HG02973 (cell line): ENCODE measurements around the gene TTYH2.

Experiments
- ATAC-seq: cut with Tn5 transposase; IDR thresholded peaks from one replicate; pipeline ENCODE4 v1.9.1; 2021; ENCODE audit warnings: moderate library complexity; ENCODE audit not compliant: unreplicated experiment

TTYH2 gene

DNA sequence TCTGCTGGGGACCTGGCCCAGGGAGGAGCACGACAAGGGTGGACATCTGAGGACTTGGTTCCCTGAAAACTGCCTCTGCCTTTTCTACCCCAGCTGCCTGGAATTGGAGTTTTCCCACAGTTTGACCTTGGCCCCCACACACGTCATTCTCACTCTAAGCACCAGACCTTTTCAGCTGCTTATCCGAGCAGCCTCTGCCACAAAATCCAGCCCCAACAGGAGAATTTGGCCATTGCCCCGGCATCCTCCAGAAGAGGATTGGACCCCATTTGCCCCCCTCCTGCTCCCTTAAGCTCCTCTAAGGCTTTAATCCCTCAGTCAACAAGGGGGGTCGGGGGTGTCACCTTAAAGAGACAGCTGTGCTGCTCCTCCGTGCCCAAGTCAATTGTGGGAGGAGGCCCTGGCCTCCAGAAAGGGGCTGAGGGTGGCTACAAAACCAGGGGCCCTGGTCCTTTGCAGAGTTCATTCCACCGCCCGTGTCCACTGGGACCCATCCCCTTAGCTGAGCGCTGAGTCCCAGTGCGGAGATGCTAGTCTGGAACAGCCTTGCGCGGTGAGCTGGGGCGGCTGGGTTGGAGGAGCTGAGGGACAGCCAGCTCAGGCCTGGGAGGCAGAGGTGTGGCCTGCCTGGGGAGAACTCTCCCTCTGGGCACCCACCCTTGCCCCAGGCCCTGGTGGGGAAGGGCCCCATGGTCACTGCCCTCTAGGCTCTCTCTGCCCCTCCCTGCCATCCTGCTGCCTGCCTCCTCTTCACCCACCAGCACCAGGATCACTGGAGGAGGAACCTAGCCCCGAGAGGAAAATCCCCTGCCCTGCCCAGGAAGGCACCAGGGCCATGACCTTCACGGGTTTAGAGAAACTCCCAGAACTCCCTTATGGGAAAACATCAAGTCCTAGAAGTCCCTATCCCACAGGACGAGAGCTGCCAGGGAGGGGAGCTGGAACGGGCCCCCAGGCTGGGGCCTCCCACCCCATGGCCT, 18.8 kb downstream of the TTYH2 start:
- ATAC-seq, result no peak

DNA sequence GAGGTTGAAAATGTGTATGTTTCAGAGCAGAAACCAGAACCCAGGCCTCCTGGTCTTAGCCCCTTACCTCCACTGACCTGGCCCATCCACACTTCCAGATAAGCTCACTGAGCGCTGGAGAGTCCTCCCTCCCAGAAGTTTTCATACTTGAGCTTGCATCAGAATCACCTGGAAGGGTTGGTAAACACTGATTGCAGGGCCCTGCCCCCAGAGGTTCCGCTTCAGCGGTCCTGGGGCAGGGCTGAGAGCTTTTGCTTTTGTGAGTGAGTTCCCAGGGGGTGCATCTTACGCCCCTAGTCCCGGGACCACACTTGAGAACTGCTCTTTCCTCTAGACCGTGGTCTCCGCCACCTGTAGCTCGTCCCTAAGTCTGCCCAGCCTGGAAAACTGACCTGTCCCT, 20.6 kb downstream of the TTYH2 start:
- no peak for ATAC-seq

DNA sequence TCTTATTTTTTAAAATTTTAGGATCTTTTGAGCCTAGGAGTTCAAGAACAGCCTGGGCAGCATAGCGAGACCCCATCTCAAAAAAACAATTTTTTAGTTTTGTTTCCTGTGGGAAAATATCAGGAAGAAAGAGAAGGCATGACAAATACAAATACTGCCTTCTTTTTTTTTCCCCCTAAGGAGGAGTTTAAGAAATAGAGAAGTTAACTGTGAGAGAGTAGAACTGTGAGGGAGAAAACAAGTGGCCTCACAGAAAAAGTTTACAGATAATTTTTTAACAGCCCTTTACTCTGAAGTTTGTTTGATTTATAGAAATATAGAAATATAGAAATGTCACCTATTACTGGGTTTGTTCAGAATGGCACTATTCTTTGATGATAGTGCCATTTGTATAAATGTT, 21.1 kb downstream of the TTYH2 start:
- no peak for ATAC-seq

DNA sequence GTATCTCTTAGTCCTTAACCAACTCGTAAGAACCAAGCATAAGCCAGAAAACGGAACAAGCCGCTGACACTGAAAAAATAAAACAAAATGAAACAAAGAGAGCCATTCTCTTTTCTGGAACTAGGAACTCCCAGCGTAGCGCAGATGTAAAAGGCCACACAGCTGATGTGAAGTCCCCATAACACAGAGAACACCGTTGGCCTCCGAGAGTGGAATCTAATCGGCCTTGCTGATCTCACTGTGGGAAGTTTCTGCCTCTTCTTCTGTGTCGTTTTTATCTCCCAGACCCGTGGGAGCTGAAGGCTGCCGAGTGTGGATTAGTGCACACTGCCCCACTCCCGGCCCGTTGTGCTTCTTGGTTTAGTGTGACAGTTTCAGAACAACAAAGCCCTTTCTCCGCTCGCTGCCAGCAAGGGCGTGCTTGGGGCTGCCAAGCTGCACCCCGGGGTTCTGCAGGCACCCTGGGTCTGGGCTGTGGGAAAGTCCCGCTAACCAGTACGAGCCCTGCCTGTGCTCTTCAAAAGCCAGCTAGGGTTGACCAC, 21.7 kb downstream of the TTYH2 start:
- no peak for ATAC-seq

DNA sequence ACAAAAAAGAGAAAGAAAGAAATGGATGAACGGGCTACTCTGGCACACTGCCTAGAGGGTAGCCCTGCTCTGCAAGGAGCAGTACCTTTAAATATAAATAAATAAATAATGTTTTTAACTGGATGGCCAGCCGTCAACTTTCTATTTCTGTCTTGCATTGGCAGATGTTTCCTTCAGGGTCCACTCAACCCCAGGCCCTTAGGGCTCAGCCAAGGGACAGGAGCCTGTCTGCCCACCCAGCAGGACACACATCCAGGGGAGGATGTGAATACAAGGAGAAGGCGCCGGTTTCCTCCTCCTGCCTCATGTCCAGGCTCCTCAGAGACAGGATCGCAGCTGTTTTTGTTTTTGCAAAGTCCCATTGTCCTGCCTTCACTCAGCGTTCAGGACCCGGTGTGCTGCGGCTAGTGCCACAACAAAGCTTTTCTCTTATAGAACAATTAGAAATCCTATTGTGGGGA, 22.6 kb downstream of the TTYH2 start:
- ATAC-seq, result no peak

DNA sequence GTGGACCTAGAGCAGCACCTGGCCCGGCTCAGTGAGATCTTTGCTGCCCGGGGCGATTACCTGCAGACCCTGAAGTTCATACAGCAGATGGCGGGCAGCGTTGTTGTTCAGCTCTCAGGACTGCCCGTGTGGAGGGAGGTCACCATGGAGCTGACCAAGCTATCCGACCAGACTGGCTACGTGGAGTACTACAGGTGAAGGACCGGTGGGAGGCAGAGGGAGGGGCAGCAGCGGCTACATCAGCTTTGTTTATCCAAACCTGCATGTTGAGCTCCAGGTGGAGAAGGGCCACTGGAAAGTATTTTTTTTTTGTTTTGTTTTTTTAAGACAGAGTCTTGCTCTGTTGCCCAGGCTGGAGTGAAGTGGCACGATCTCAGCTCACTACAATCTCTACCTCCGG, 23.9 kb downstream of the TTYH2 start:
- ATAC-seq, result no peak

DNA sequence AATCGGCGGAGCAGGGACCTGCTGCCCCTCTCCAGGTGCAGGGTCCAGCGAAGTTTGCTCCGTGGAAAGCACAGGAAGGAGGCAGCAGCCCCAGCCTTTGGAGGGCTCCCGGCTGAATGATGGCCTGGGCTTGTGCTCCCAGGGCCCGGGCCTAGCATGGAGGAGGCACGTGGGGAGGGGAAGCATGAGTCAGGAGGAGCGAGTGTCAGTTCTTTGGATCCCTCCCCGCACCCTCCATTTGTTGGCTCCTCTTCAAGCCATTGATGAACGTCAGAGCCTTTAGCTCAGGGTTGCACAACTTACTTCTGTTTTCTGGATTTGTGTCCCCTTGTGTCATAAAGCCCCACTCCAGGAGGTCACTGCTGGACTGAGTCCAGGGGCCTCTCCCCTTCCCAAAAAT, 25.8 kb downstream of the TTYH2 start:
- ATAC-seq, result no peak

DNA sequence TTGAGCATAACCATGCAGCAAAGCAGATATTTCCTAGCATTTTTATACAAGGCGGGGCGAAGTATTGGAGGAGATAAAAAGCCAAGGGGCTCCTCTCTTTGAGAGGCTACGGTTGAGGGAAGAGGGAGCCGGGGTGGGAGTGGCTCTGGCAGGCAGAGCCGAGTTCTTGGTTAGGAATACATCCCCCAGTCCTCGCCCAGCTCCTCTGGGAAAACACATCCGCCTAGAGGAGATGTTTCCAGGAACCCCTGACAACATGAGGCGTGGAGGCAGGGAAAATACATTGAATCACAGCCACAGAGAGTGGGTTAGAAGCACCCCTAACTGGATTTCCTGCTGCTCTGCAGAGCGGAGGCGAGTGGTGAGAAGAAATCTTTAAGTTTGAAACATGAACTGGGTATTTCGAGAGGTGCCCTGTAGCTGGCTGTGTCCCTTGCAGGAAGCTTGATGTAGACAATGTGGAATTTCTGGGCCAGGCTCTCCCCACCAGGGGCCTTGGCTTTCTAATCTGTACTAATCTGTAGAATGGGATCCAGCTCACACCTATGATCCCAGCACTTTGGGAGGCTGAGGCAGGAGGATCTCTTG, 27.3 kb downstream of the TTYH2 start:
- ATAC-seq, result no peak

DNA sequence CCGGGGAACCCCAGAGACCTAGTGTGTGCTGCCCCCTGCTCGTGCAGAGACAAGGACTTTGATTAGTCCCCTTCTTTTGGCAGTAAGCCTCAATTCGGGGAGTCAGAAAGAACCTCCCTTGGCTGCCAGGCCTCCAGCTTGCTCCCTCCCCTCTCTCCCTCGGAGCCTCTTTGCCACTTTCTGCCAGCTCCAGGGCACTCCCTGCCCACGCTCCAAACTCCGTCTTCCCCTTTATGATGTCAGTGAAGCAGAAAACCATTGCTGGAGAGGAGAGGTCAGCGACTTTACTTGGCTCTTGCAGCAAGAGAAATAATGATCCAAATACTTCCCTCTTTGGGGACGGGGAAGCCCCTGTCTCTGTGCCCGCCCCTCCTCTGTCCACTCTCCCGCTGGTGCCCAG, 28.1 kb downstream of the TTYH2 start:
- ATAC-seq, result no peak

DNA sequence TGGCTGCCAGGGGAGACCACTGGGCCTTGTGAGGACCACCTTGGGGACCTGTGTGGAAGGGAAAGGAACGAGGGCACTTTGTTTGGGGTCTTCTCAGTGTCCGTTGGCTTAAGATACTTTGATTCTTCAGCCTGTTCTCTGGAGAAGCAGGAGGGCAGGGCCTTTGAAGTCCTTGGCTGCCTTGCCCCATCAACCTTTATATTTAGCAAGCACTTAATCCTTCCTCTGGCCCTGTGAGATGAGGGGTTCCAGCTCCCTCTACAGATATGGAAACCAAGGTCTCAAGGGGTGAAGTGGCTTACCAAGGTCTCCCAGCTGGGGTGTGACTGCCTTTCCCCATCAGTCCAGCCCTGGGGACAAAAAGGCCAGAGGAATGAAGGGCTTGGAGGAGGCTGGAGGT, 28.5 kb downstream of the TTYH2 start:
- no peak for ATAC-seq

DNA sequence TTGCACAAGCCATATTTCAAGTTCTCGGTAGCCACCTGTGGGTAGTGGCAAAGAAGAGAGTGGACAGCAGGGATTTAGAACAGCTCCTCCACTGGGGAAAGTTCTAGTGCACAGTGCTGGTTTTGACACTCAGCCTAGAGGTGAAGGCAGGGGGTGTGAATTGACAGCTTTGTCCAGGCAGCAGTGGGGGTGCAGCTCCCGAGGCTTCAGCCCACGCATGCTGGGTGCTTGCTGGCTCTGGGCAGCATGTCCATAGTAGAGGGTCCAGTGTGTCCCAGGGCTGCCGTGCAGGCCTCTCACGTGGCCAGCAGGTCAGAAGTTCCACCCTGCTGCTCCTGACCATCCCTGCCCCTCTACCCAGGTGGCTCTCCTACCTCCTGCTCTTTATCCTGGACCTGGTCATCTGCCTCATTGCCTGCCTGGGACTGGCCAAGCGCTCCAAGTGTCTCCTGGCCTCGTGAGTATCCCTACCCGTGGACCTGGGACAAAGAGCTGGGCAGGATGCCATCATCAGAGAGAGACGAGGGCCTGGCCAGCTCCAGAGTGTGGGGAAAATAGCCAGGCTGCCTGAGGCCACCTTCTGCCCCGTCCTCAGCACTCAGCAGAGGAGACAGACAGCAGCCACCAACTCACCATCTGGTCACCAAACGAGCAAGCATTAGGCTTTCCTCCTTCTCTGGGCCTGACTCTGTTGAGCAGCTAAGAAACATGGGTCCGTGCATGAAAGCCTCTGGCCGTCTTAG, 29.8 kb downstream of the TTYH2 start:
- no peak for ATAC-seq

DNA sequence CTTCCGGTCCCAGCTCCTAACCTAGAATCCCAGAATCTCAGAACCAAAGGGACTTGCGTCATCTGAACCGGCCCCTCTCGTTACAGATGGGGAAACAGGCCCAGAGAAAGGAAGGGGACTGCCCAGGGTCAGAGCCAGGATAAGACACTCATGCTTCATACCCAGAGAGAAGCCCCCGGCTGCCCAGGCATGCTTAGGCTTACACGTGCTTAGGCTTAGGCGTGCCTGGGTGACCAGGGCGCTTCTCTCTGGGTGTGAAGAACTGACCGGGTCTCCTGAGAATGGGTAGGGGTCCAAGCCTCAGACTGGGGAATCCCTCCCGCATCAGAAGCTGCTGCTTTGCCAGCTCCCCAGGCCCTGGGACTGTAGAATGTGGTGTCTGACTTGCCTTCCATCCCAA, 30.8 kb downstream of the TTYH2 start:
- no peak for ATAC-seq

DNA sequence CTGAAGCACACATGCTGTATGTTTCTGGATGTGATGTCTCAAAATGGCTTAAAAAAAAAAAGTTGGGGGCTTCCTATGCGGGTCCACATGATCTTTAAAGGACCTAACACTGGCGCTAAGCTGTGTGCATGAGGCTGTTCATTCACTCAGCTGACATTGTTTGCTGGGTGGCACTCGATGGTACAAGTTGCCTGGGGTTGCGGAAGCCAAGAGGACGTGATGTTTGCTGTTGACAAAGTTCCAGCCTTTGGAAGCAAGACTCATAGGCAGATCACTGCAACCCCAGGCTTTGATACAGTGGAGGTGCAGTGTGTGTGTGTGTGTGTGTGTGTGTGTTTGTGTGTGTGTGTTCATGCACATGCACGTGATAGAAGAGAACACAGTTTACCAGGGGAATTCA, 31.2 kb downstream of the TTYH2 start:
- no peak for ATAC-seq

DNA sequence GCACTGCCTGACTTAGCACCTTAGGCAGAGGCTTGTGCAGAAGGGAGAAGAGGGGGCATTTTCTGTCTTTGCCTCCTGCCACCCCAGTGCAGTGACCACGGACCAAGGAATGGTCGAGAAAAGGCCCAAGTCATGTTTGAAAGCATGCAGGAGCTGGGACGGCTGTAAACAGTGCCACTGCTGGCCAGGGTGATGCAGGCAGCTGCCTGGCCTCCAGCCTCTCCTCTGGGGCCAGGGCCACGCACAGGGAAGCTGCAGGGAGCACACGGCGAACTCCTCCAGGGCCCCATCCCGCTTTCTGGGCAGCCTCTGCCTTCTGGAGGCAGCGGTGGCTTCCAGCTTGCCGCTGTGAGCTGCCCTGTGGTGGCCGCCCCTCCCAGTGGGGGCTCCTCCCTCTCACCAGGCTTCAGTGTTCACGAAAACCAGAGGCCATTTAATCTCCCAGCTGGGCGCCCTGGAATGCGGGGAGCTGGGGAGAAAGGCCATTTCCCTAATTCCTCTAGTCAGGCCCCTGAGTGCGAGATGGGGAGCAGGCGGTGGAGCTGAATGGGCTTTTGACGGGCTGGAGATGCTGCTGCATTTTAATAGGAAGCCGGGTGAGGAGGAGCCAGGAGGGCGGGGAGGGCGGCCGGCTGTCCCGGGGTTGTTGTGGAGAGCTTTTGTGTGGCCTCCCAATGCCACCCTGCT, 31.9 kb downstream of the TTYH2 start:
- ATAC-seq, result no peak

DNA sequence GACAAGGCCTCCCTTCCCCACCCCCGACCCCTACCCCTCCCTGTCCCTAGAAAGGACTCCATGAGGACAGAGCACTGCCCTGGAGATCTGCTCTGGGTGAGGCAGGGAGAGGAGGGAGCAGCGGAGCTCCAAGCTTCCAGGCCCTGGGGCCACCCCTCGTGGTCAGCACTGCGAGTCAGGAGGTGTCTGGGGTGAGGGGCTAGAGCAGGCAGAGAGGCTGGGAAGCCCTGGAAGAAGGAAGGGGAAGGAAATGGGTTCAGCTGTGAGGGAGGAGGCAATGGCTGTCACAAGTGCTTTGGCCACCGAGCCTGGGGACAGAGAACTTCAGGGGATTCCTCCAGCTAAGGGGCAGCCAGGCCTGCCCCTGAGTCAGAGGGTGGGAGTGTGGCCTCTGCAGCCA, 32.5 kb downstream of the TTYH2 start:
- no peak for ATAC-seq

DNA sequence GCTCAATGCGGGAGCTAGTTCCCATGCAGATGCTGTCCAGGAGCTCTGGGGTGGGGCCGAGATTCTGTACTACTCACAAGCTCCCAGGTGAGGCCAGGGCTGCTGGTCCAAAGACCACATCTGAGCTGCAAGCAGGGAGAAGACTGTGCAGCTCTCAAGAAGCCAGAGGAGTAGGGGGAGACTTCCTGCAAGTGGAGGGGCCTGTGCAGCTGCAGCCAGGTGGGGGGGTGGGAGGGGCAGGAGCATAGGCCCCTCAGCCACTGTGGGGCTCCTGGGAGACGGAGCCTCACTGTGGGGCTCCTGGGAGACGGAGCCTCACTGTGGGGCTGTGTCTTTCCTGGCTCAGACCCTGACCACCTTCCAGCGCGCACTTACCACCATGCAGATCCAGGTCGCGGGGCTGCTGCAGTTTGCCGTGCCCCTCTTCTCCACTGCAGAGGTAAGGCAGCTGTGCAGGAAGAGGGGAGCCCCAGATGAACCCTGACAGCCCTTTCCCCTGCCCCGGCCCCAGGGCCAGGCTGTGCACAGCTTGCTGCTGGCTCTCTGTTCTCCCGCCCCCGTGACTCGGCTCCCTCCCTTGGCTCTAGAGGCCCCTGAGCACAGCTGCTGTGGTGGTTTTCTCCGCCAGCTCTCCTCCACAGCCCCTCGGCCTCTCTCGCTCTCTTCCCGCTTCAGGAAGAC, 36.4 kb downstream of the TTYH2 start:
- ATAC-seq, result no peak

DNA sequence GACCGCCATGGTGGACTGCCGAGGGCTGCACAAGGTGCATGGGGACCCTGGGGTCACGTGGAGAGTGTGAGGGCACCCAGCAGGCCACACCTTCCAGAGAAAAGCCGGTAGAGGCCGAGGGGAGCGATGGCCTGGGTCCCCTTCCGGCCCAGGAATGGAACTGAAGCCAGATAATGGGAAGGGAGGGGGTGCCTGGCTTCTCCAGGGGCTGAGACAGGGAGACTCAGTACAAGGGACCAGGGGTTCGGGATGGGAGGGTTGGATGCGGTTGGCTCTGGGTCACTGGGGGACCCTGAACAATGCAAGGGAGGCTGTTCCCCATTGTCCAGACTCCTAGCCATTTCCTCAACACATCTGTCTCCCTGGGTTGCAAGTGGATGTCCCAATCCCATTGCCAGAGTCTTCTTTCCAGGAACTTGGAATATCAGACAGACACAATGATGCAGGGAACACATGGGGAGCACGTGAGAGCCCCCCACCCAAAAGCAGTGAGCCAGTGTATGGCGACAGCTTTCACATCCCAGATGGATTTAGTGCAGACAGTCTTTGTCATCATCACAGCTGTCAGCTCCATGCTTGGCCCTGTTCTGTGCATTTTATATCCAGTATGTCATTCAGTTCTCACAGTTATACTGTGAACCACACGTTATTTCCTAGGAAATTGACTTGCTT, 37.1 kb downstream of the TTYH2 start:
- ATAC-seq, result no peak

DNA sequence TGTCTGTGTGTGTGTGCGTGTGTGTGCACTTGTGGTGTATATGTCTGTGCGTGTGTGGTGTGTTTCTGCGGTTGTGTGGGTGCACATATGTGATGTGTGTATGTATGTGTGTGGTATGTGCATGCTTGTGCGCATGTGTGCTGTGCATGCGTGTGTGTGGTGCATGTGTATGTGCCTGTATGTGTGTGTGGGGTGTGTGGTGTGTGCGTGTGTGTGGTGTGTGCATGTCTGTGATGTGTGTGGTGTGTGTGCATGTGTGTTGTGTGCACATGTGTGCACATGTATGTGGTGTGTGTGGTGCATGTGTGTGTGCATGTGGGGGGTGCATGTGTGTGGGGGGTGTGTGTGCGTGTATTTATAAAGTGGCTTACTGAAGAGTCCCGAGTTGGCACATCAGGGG, 37.7 kb downstream of the TTYH2 start:
- ATAC-seq, result no peak

DNA sequence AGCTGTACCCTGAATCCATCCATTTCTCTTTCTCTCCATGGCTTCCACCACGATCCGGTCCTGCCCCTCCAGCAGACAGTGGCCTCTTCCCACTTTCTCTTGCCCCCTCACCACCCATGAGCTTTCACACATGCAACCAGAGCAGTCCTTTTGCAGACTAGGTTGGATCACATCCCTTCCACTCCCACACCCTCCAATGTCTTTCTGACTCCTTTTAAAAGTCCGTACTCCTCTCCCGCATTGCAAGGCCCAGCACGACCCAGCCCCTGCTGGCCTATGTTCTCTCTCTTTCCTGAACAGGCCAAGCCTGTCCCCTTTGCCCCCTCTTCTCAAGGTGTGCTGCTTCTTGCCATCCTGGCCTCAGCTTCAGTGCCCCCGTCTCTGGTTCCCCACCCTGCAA, 38.2 kb downstream of the TTYH2 start:
- ATAC-seq, result no peak

DNA sequence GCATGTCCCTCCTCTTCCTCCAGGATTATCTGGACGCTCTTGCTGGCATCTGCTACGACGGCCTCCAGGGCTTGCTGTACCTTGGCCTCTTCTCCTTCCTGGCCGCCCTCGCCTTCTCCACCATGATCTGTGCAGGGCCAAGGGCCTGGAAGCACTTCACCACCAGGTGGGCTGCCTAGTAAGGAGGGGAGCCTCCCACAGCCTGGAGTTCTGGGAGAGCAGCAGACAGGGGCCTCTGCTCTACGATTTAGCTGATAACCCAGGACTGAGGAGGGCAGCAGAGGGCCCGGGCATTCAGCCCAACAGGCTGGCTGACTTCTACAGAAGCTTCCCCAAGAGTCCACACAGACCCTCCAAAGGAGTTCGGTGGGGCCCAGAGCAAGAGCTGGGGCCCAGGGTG, 38.8 kb downstream of the TTYH2 start:
- no peak for ATAC-seq
